NCI-H345 treated with DMSO at 0.1 percent for 48 hours (cell line): ENCODE results near the gene ANKRD13A.

Experiments
- DNase-seq: peaks from one replicate; lab custom pipeline; 2025; ENCODE audit not compliant: unreplicated experiment; lab: John Stamatoyannopoulos, UW

Gene ANKRD13A

DNA sequence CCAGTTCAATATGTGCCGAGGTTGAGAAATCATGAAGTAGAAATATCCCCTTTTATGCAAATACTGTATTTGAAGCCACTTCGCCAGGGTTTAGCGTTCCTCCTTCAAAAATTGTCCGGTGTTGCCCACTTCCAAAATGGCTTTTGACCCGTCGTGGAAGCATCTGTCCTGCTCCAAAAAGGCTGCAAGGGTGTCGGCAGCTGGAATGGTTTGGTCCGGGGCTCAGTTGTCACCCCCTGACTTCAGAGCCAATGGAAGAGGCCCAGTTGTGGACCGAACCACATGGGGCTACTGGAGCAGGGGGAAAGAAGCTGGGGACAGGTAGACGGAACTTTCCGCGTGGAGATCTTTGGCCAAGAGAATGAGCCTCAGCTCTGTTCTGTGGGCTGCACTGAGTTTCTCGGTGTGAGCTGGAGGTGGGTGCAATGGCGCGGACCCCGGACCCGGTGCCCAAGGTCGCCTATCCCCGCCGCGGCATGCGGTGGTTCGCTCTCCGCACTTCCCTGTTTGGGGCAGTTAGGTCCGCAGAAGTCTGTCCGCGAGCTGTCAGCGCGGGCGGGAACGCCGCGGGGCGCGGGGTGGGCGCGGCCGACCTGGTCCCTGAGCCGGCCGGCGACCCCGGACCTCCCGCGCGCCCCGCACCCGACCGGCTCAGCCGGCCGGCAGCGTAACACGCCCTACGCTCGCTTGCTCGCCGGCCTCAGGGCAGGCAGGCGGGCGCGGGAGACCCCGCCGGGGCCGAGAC, at the start of gene ANKRD13A:
ANKRD13A (plus strand) TSS at position 527 of the 745 bp plus-strand sequence. CDS start 259 bp downstream, outside the sequence.
- DNase-seq, result peak; percentile 86

- DNase-seq, result no peak
Measured at GRCh38 chr12:109950625-109951024, 48.6 kb upstream of the ANKRD13A start.

DNA sequence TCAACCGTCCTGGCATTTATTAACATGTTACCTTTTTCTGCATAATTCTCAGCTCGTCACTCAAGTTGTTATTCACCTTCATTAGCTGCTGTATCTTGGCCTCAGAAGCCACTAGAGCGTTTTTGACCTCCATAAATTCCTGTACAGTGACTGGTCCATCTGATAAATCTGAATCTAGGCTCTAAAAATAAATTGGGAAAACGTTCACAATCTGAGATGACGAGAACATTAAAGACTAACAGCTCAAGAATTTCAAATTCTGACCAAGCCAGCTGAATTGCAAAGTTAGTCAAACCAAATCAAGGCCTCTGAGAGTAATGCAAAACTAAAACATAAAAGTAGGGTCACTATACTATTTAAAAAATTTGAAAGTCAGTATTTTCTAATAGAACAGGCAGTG, 48.1 kb upstream of the ANKRD13A start:
- DNase-seq, result no peak

- no peak for DNase-seq
Measured at GRCh38 chr12:109951751-109952150, 47.5 kb upstream of the ANKRD13A start.

- DNase-seq, result no peak
Measured at GRCh38 chr12:109952160-109952858, 46.9 kb upstream of the ANKRD13A start.

GRCh38 chr12:109952873-109953272, 46.4 kb upstream of the ANKRD13A start:
- DNase-seq, result no peak

GRCh38 chr12:109953656-109954055, 45.6 kb upstream of the ANKRD13A start:
- no peak for DNase-seq

DNA sequence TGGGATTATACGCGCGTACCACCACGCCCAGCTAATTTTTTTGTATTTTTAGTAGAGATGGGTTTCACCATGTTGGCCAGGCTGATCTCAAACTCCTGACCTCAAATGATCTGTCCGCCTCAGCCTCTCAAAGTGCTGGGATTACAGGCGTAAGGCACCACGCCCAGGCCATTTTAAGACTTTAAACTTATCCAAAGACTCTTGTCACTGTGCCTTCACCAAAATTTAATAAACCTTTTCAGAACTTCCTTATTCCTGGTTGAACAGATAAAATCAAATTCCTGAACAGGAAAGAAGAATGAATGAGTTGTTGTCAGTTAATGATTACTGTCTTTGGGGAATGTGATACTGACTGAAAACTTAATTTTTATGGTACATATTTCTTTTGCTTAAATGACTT, 40.9 kb upstream of the ANKRD13A start:
- DNase-seq, result no peak

- no peak for DNase-seq
Measured at GRCh38 chr12:109959411-109960093, 39.7 kb upstream of the ANKRD13A start.

DNA sequence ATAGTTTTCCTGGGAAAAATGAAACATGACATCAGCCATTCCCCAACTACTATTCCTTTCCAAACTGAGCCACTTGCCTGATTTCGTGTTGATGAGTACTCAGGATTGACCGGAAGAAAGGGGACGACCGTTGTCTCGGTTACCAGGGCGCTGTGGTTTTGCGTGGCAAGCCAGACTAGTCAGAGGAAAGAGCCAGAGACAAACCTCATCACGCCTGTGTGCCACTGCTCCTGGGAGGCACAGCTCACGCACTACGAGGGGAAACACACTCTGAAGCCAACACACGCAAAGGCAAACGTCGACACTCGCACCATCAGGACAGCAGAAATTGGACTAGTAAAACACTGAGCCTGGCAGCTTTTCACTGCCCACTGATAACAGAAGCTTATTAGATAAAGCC, 38.0 kb upstream of the ANKRD13A start:
- DNase-seq, result no peak

DNA sequence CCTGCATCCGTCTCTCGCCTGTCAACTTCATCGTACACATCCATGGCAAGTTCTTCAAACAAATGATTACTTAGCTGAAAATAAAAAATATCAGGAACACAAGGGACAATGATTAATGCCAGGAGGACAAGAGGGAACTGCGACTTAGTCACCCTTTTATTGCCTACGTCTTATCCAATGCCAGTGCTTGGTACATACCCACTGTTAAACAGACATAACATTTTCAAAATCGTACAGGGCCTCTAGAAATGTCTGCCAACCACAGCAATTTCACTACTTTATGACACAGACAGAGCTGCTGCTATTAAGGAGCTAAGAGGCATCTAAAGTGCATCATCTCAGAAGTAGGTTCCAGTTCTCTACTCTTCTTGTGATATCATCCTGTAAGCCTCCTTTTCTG, 37.6 kb upstream of the ANKRD13A start:
- DNase-seq, result no peak

DNA sequence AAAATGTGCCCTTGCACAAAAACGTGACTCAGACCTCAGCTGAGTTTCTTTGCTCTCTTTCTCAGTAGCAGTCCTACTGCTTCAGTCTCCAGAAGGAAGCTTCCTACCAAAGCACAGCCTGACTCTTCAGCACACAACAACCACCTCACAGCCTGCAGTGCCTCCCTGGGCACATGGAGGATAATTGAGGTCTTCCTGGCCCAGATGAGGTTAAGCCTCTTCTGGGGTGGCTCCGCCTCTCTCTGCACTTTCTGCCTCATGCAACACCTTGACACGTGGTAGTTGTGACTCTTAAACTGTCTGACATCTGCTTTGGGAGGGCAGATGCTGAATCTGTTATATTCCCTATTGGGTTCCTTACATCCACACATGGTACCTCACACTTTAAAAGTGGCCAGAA, 36.8 kb upstream of the ANKRD13A start:
- no peak for DNase-seq

GRCh38 chr12:109963330-109963729, 35.9 kb upstream of the ANKRD13A start:
- DNase-seq, result no peak

- DNase-seq, result no peak
Measured at GRCh38 chr12:109963743-109964429, 35.3 kb upstream of the ANKRD13A start.

- no peak for DNase-seq
Measured at GRCh38 chr12:109966546-109966945, 32.7 kb upstream of the ANKRD13A start.

GRCh38 chr12:109967383-109968031, 31.7 kb upstream of the ANKRD13A start:
- no peak for DNase-seq

DNA sequence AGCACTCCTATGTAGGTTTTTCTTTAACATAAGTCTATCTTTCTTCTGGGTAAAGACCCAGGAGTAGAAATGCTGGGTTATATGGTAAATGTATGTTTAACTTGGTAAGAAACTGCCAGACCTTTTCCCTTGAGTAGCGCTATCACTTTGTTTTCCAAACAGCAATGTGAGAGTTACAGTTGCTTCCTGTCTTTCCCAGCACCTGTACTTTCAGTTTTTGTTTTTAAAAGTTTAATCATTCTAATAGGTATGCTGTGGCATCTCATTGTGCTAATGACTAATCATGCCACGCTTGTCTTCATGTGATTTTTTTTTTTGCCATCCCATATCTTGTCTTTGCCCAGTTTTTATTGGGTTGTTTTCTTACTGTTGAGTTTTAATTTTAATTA, 31.2 kb upstream of the ANKRD13A start:
- DNase-seq, result no peak

GRCh38 chr12:109968801-109969200, 30.4 kb upstream of the ANKRD13A start:
- no peak for DNase-seq

DNA sequence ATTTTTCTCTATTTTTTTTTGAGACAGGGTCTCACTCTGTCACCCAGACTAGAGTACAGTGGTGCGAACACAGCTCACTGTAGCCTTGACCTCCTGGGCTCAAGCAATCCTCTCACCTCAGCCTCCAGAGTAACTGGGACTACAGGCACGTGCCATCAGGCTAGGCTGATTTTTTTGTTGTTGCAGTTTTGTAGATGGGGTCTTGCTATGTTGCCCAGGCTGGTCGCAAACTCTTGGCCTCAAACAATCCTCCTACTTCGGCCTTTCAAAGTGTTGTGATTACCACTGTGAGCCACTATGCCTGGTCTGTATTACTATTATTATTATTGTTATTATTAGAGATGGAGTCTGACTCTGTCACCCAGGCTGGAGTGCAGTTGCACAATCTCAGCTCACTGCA, 26.4 kb upstream of the ANKRD13A start:
- DNase-seq, result no peak

GRCh38 chr12:109981311-109981710, 17.9 kb upstream of the ANKRD13A start:
- no peak for DNase-seq

DNA sequence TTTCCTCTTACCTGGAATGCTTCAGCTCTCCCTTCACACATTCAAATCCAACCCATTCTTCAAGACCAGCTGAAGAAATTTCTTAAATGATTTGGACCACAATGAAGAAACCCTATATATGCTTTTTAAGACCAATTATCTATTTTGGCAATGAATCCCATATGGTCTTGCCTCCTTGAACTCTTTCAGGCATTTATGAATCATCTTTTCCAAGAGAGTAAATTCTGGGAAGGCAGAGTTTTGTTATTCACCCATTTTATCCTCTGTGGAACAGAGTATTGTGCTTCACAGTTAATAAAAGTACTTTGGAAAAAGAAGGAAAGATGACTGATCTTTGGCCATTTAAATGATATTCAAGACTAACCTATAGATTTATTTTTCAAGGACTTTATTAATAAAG, 17.0 kb upstream of the ANKRD13A start:
- no peak for DNase-seq
